ENCODE results near the gene KCNH2. TPM values are rescaled to one million over a fixed set of nuclear protein-coding genes. Genes with fewer than 3 reads are reported as not detected.

Gene KCNH2
- total RNA-seq, 4 donors from 2014 or later, result 0.22 TPM; not detected in 3

- TF ChIP-seq, protein P1, sequence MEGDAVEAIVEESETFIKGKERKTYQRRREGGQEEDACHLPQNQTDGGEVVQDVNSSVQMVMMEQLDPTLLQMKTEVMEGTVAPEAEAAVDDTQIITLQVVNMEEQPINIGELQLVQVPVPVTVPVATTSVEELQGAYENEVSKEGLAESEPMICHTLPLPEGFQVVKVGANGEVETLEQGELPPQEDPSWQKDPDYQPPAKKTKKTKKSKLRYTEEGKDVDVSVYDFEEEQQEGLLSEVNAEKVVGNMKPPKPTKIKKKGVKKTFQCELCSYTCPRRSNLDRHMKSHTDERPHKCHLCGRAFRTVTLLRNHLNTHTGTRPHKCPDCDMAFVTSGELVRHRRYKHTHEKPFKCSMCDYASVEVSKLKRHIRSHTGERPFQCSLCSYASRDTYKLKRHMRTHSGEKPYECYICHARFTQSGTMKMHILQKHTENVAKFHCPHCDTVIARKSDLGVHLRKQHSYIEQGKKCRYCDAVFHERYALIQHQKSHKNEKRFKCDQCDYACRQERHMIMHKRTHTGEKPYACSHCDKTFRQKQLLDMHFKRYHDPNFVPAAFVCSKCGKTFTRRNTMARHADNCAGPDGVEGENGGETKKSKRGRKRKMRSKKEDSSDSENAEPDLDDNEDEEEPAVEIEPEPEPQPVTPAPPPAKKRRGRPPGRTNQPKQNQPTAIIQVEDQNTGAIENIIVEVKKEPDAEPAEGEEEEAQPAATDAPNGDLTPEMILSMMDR (IDR thresholded peaks at IDR 0.05; ENCODE audit: low read depth), result no peak
Measured at GRCh38 chr7:150949971-150950491, 28.1 kb downstream of the KCNH2 start.

DNA sequence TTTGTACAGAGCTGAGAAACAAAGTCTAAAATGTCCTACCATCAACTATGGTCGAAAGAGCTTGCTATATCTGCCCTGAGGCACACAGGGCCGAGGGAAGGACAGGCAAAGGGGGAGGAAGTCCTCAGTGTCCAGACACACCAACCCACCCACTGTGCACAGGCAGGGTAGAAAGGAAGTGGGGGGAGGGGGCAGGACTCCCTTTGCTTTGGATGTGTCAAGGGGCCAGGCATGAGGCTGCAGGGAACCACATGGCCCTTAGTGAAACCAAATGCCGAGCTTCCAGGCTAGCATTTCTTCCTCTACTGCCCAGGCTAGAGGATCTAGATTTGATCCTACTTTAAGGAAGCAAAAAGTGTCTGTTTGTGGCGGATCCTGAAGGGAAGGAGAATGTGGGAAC, 28.6 kb downstream of the KCNH2 start:
- TF ChIP-seq, protein P1 (IDR thresholded peaks at IDR 0.05; ENCODE audit: low read depth), result no peak

GRCh38 chr7:150948791-150949251, 29.3 kb downstream of the KCNH2 start:
- TF ChIP-seq, protein P1 (IDR thresholded peaks at IDR 0.05; ENCODE audit: low read depth), result no peak

GRCh38 chr7:150947761-150948651, 30.1 kb downstream of the KCNH2 start:
- TF ChIP-seq, protein P1 (IDR thresholded peaks at IDR 0.05; ENCODE audit: low read depth), result no peak

DNA sequence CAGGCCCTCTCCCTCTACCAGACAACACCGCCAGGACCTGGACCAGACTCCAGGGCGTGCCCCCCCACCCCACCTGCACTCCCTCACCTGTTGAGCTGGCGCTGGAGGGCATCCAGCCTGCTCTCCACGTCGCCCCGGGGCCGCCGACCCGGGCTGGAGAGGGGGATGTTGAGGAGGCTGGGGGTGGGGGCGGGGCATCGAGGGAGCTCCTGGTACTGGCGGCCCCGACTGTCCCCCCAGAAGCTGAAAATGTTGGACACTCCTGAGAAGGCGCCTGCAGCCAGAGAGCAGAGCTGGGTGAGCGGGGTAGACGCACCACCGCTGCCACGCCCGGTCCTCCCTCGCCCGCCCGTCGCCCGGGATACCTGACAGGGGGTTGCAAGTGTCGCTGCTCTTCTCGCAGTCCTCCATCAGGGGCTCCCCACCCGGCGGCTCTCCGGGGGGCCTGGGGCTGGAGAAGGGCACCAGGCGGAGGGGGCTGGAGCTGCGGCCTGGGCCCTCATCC, 30.8 kb downstream of the KCNH2 start:
- TF ChIP-seq, protein P1 (IDR thresholded peaks at IDR 0.05; ENCODE audit: low read depth), result no peak

- TF ChIP-seq, protein P1 (IDR thresholded peaks at IDR 0.05; ENCODE audit: low read depth), result no peak
Measured at GRCh38 chr7:150946421-150947240, 31.5 kb downstream of the KCNH2 start.

All from subcutaneous adipose tissue (tissue), 4 donors.